Vagina (tissue), 2 donors: ENCODE results near the gene SLC24A3. TPM values are rescaled to one million over a fixed set of nuclear protein-coding genes. Genes with fewer than 3 reads are reported as not detected.

Source experiments
- DNase-seq, 2 donors: peaks; one replicate each; pipeline ENCODE4 v3.0.0-alpha.2; 2017; ENCODE audit errors: extremely low spot score in 2 of 2
- H3K27ac ChIP-seq: fragments of 200-600 bp; sonication (generic); one replicate; pipeline ENCODE4 v1.5.1; 2019
- H3K27me3 ChIP-seq: fragments of 200-600 bp; sonication (generic); one replicate; pipeline ENCODE4 v1.5.1; 2019
- H3K36me3 ChIP-seq, 2 donors: fragments of 200-600 bp; sonication (generic); one replicate each; pipeline ENCODE4 v1.5.1; 2017 to 2019
- H3K4me1 ChIP-seq: fragments of 200-600 bp; sonication (generic); one replicate; pipeline ENCODE4 v1.5.1; 2019
- H3K4me3 ChIP-seq, 2 donors: fragments of 200-600 bp; sonication (generic); 1 replicate in 1 of 2; 2 replicates in 1 of 2; pipeline ENCODE4 v1.5.1; 2016 to 2019
- H3K9me3 ChIP-seq: fragments of 200-600 bp; sonication (generic); one replicate; pipeline ENCODE4 v1.5.1; 2019
- POLR2A ChIP-seq, 2 donors: fragments of 450-650 bp; IDR thresholded peaks; one replicate each; pipeline ENCODE4 v1.6.1; 2017; ENCODE audit warnings: antibody characterized with exemption in 2 of 2, mild to moderate bottlenecking in 2 of 2, moderate library complexity in 2 of 2
- POLR2AphosphoS5 ChIP-seq, 2 donors: sonication (generic); formaldehyde crosslinking; IDR thresholded peaks; one replicate each; pipeline ENCODE4 v1.9.0; 2017; ENCODE audit warnings: antibody characterized with exemption in 2 of 2, mild to moderate bottlenecking in 2 of 2, low read depth in 1 of 2; ENCODE audit not compliant: insufficient read depth in 1 of 2
- intact Hi-C: fragments of 100-400 bp; cut with DNase I; formaldehyde crosslinking; loops from one replicate; pipeline ENCODE4 v1.15.1; 2023
- total RNA-seq: library from RNA; depleted of rRNA; stranded (reverse); fragments of >200 nt; gene quantifications from one replicate; pipeline ENCODE4 v1.2.3, GENCODE V29; 2016
- TF ChIP-seq, protein P1 (sequence below), 3 experiments: fragments of 450-650 bp in 2 of 3; fragments of 200-600 bp in 1 of 3; sonication (generic) in 1 of 3; IDR thresholded peaks; one replicate each; pipeline ENCODE4 v1.5.1; 2017 to 2019; ENCODE audit warnings: antibody characterized with exemption in 3 of 3, mild to moderate bottlenecking in 2 of 3, moderate library complexity in 2 of 3

SLC24A3 gene
- total RNA-seq, 1 donor from 2014 or later: 12.3 TPM

DNA sequence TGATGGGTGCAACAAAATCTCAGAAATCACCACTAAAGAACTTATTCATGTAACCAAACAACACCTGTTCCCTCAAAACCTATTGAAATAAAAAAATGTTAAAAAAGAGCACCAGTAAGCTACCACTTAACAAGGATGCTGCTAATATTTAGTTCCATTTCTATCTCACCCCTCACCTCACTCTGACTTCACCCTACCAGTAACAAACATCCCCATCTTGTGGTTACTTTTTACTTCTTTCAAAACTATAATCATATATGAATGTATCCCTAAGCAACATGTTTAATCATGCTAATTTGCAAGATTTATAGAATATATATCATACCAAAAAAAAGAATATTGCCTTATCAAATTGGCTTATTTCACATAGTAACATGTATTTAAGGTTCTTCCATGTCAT, 27.4 kb upstream of the SLC24A3 start:
- Histone ChIP-seq H3K4me1 (no peaks in the 10 kb centered on the region), H3K27ac (no peak overlapping the region), H3K4me3 (no peak overlapping the region), H3K36me3 (no peaks in the 10 kb centered on the region), H3K27me3 (no peaks in the 10 kb centered on the region), H3K9me3 (no peaks in the 10 kb centered on the region)
- no peak for TF ChIP-seq POLR2A (IDR thresholded peaks at IDR 0.05)
- no peak for TF ChIP-seq POLR2AphosphoS5 (IDR thresholded peaks at IDR 0.05; ENCODE audit: insufficient read depth in 1 of 2, low read depth in 1 of 2)
- TF ChIP-seq, protein P1, sequence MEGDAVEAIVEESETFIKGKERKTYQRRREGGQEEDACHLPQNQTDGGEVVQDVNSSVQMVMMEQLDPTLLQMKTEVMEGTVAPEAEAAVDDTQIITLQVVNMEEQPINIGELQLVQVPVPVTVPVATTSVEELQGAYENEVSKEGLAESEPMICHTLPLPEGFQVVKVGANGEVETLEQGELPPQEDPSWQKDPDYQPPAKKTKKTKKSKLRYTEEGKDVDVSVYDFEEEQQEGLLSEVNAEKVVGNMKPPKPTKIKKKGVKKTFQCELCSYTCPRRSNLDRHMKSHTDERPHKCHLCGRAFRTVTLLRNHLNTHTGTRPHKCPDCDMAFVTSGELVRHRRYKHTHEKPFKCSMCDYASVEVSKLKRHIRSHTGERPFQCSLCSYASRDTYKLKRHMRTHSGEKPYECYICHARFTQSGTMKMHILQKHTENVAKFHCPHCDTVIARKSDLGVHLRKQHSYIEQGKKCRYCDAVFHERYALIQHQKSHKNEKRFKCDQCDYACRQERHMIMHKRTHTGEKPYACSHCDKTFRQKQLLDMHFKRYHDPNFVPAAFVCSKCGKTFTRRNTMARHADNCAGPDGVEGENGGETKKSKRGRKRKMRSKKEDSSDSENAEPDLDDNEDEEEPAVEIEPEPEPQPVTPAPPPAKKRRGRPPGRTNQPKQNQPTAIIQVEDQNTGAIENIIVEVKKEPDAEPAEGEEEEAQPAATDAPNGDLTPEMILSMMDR (IDR thresholded peaks at IDR 0.05): no peak
- no peak for DNase-seq
- intact Hi-C loops: no loop called here

DNA sequence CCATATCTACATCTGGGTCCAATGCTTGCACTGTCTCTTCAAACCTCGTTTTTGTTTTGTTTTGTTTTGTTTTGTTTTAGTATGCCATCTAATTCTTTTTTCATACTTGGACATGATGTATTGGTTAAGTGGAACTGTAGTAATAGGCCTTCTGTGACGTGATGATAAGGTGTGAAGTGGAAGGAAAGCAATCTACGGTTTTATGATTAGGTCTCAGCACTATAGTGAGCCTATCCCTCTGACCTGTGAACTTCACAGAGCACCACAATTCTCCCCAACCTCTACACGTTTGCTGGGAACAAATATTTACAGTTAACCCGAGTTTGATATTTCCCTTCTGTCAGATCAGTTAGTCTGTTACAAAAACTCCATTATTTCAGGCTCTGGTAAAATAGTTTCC, 19.1 kb upstream of the SLC24A3 start:
- no peak for TF ChIP-seq POLR2AphosphoS5 (IDR thresholded peaks at IDR 0.05; ENCODE audit: insufficient read depth in 1 of 2, low read depth in 1 of 2)
- TF ChIP-seq, protein P1 (IDR thresholded peaks at IDR 0.05): no peak
- no peak for TF ChIP-seq POLR2A (IDR thresholded peaks at IDR 0.05)
- intact Hi-C loops: no loop called here
- no peak for DNase-seq

DNA sequence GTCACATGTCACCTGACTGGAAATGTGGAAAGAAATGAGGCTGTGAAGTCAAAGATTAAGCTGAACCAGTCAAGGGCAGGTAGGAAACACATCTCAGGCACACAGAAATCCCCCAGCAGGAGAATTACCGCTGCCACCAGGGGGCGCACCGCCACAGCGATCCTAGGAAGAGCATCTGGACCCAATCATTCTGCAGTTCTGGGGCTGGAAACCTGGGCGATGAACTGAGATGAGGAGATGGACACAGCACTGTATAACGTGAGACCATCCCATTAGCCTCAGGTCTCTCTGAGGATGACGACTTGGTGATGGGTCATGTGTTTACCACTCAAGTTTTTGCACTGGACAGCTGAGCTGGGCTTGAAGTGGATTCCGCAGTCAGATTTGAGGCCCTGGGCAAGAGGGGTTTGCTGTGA, 6.5 kb upstream of the SLC24A3 start:
- Histone ChIP-seq H3K9me3 (no peaks in the 10 kb centered on the region), H3K27ac (no peak overlapping the region), H3K27me3 (no peaks in the 10 kb centered on the region), H3K36me3 (no peaks in the 10 kb centered on the region), H3K4me3 (no peak overlapping the region), H3K4me1 (peaks cover 9% of the 10 kb centered on the region)
- TF ChIP-seq POLR2AphosphoS5 (IDR thresholded peaks at IDR 0.05; ENCODE audit: insufficient read depth in 1 of 2, low read depth in 1 of 2) (no peak), POLR2A (IDR thresholded peaks at IDR 0.05) (no peak)
- TF ChIP-seq, protein P1 (IDR thresholded peaks at IDR 0.05): peak; percentile 60 to 88 (median 70)
- no peak for DNase-seq
- intact Hi-C loops: loop anchor here (5.0 kb wide), 2 partner anchors 381 to 456 kb away; no protein-coding TSS in a partner anchor

More for the DNA sequence above, 19.1 kb upstream of the SLC24A3 start:
- H3K9me3 ChIP-seq: no peaks in the 10 kb centered on the region
- no peaks in the 10 kb centered on the region for H3K36me3 ChIP-seq
- no peaks in the 10 kb centered on the region for H3K27me3 ChIP-seq
- no peaks in the 10 kb centered on the region for H3K4me1 ChIP-seq
- H3K27ac ChIP-seq: no peak overlapping the region
- H3K4me3 ChIP-seq: no peak overlapping the region

DNA sequence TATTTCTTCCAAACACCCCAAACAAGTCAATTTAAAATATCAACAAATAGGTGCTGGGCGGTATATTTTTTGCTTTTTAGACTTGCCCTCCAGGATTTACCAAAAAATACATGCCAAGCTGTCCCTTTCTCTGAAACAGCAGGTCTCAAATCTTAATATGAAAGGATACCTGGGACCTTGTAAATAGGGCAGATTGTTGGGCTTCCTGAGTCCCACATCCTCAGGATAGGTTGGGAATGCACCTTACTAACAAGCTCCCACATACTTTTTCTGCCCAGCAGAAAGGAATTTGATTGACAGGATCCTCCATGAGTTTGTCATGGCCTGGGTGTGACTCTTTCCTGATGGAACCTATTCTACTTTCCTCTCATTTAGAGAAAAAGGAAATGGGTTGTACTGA, 4.9 kb upstream of the SLC24A3 start:
- H3K27ac ChIP-seq: no peak overlapping the region
- intact Hi-C loops: loop anchor here (5.0 kb wide), 2 partner anchors 380 to 455 kb away; no protein-coding TSS in a partner anchor
- TF ChIP-seq, protein P1 (IDR thresholded peaks at IDR 0.05): no peak
- TF ChIP-seq POLR2AphosphoS5 (IDR thresholded peaks at IDR 0.05; ENCODE audit: insufficient read depth in 1 of 2, low read depth in 1 of 2): no peak
- no peak for TF ChIP-seq POLR2A (IDR thresholded peaks at IDR 0.05)
- no peak overlapping the region for H3K4me3 ChIP-seq
- H3K27me3 ChIP-seq: no peaks in the 10 kb centered on the region
- DNase-seq: no peak
- no peaks in the 10 kb centered on the region for H3K36me3 ChIP-seq
- H3K9me3 ChIP-seq: no peaks in the 10 kb centered on the region
- peaks cover 20% of the 10 kb centered on the region for H3K4me1 ChIP-seq

DNA sequence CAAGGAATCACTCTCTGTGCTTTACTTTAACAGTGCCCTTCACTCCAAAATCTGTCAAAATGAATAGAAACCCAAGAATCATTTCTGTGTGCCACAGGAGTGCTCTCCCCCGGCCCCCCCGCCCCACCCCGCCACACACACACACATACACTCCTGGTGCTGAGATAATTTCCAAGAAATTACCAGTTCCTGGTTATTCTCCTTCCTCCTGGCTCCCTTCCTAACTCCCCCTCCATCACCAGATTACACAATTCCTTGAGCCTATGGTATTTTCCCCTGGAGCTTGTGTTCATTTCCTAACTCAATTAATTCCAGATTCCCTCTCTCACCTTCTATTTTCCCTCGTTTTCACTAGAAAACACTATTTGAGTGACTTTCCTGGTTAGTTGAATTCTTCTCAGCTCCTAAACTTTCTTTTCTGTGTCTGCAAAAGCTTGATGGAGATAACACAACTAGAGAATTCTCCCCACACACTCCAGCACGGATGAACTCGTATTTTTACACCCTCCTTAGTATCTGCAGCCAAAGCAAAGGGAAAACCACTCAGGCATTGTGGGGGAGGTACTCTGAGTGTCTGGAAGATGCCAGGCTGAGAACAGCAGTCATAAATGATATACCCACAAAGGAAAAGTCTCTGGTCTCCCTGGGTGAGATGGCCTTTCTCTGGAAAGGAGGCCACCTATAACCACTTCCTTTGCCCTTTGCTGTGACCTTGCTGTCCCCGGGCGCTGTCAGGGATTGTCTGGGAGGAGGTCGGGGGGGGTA, 1.9 kb upstream of the SLC24A3 start:
- Histone ChIP-seq H3K36me3 (no peaks in the 10 kb centered on the region), H3K9me3 (no peaks in the 10 kb centered on the region), H3K27ac (peak overlapping the region; percentile 84), H3K27me3 (no peaks in the 10 kb centered on the region), H3K4me3 (peak overlapping the region in 1 of 2 donors; percentile 67), H3K4me1 (peaks cover 40% of the 10 kb centered on the region)
- TF ChIP-seq POLR2AphosphoS5 (IDR thresholded peaks at IDR 0.05; ENCODE audit: insufficient read depth in 1 of 2, low read depth in 1 of 2): no peak
- TF ChIP-seq POLR2A (IDR thresholded peaks at IDR 0.05): no peak
- TF ChIP-seq, protein P1 (IDR thresholded peaks at IDR 0.05): no peak
- DNase-seq: no peak
- intact Hi-C loops: no loop called here
